SK-N-SH (cell line): ENCODE results near the gene LSM14B. TPM values are rescaled to one million over a fixed set of nuclear protein-coding genes. Genes with fewer than 3 reads are reported as not detected.

Experiments
- CTCF ChIA-PET: fragments of 300-600, 350-600 bp; formaldehyde crosslinking; extraction: SDS; loops from one replicate; lab custom pipeline; 2021; lab: Yijun Ruan, JAX
- POLR2A ChIA-PET: fragments of 350-600 bp; sonication (Branson Sonifier 250); formaldehyde crosslinking; extraction: SDS; loops from one replicate; lab custom pipeline; 2020; ENCODE audit warnings: antibody characterized with exemption, inconsistent platforms; lab: Yijun Ruan, JAX
- DNase-seq: peaks from one replicate; pipeline ENCODE4 v3.0.0; 2012
- H2AFZ ChIP-seq: fragments of 200-600 bp; sonication (generic); 2 replicates; pipeline ENCODE4 v1.8.1; 2016; ENCODE audit warnings: antibody characterized with exemption, mild to moderate bottlenecking, low read depth
- H3F3A ChIP-seq: fragments of 200-600 bp; sonication (generic); replicated peaks from 2 replicates; pipeline ENCODE3; 2016; ENCODE audit warnings: antibody characterized with exemption, mild to moderate bottlenecking; ENCODE audit not compliant: insufficient read depth
- H3K27ac ChIP-seq, 2 experiments: fragments of 200-500 bp in 1 of 2; fragments of 200-600 bp in 1 of 2; sonication (Bioruptor generic) in 1 of 2; sonication (generic), shearing (Covaris generic) in 1 of 2; 2 replicates each; pipeline versions ENCODE4 v1.5.1 to v1.6.1; 2014 to 2016; ENCODE audit warnings: low read depth in 2 of 2, inconsistent platforms in 1 of 2, low read length in 1 of 2, mild to moderate bottlenecking in 1 of 2, mixed read lengths in 1 of 2
- H3K27me3 ChIP-seq: fragments of 200-600 bp; sonication (generic), shearing (Covaris generic); 2 replicates; pipeline ENCODE4 v1.6.1; 2016; ENCODE audit warnings: mixed run types; ENCODE audit not compliant: insufficient read depth
- H3K36me3 ChIP-seq, 2 experiments: fragments of 200-500 bp in 1 of 2; fragments of 200-600 bp in 1 of 2; sonication (Bioruptor generic) in 1 of 2; sonication (generic) in 1 of 2; replicated peaks in 1 of 2; 2 replicates each; pipeline versions ENCODE3 to v1.5.1; 2014 to 2016; ENCODE audit warnings: low read length in 1 of 2, mild to moderate bottlenecking in 1 of 2; ENCODE audit not compliant: insufficient read depth in 2 of 2, control insufficient read depth in 1 of 2
- H3K4me1 ChIP-seq, 2 experiments: fragments of 200-500 bp in 1 of 2; fragments of 200-600 bp in 1 of 2; sonication (Bioruptor generic) in 1 of 2; sonication (generic), shearing (Covaris generic) in 1 of 2; 2 replicates each; pipeline versions ENCODE4 v1.5.1 to v1.6.1; 2014 to 2016; ENCODE audit warnings: low read depth in 1 of 2, low read length in 1 of 2, mixed run types in 1 of 2; ENCODE audit not compliant: insufficient read depth in 2 of 2, control insufficient read depth in 1 of 2
- H3K4me2 ChIP-seq: fragments of 200-600 bp; sonication (generic), shearing (Covaris generic); 2 replicates; pipeline ENCODE4 v1.6.1; 2017; ENCODE audit warnings: mixed run types
- H3K4me3 ChIP-seq, 2 experiments: fragments of 200-500 bp in 1 of 2; fragments of 200-600 bp in 1 of 2; sonication (Bioruptor generic) in 1 of 2; sonication (generic), shearing (Covaris generic) in 1 of 2; 2 replicates each; pipeline versions ENCODE4 v1.5.1 to v1.8.1; 2014 to 2016; ENCODE audit warnings: low read depth in 2 of 2, inconsistent platforms in 1 of 2, low read length in 1 of 2, mild to moderate bottlenecking in 1 of 2, mixed read lengths in 1 of 2, moderate library complexity in 1 of 2
- H3K79me2 ChIP-seq: fragments of 200-600 bp; sonication (generic); 2 replicates; pipeline ENCODE4 v1.8.1; 2017; ENCODE audit warnings: mild to moderate bottlenecking; ENCODE audit not compliant: insufficient read depth
- H3K9ac ChIP-seq: fragments of 200-600 bp; sonication (generic); 2 replicates; pipeline ENCODE4 v1.6.1; 2017; ENCODE audit warnings: mixed run types
- H3K9me2 ChIP-seq: fragments of 200-600 bp; sonication (generic); 2 replicates; pipeline ENCODE4 v1.6.1; 2017; ENCODE audit warnings: mixed run types
- H3K9me3 ChIP-seq: fragments of 200-600 bp; sonication (generic); 2 replicates; pipeline ENCODE4 v1.6.1; 2017; ENCODE audit warnings: mixed run types, mild to moderate bottlenecking, moderate library complexity
- H4K20me1 ChIP-seq: fragments of 200-600 bp; sonication (generic); 2 replicates; pipeline ENCODE4 v1.6.1; 2017; ENCODE audit warnings: mild to moderate bottlenecking, mixed run types; ENCODE audit not compliant: insufficient read depth
- CHD2 ChIP-seq: fragments of 150-350 bp; IDR thresholded peaks from 2 replicates; pipeline ENCODE4 v1.6.1; 2018; ENCODE audit warnings: low read length; ENCODE audit not compliant: partially characterized antibody
- EP300 ChIP-seq, 2 experiments: IDR thresholded peaks; 2 replicates each; pipeline versions ENCODE4 v1.4.0 to v1.6.1; 2012; ENCODE audit warnings: borderline replicate concordance in 1 of 2, low read depth in 1 of 2, low read length in 1 of 2
- EZH2phosphoT487 ChIP-seq: fragments of 200-600 bp; sonication (generic); IDR thresholded peaks from 2 replicates; pipeline ENCODE4 v1.6.1; 2017; ENCODE audit warnings: low read depth, mixed run types, mild to moderate bottlenecking, antibody characterized with exemption, moderate library complexity, borderline replicate concordance
- FOXJ3 ChIP-seq: sonication (generic); formaldehyde crosslinking; IDR thresholded peaks from 2 replicates; pipeline ENCODE4 v1.5.1; 2020; ENCODE audit warnings: mild to moderate bottlenecking, missing genetic modification reagents
- FOXM1 ChIP-seq: IDR thresholded peaks from 2 replicates; pipeline ENCODE4 v1.4.0; 2012; ENCODE audit warnings: low read depth, mild to moderate bottlenecking
- GABPA ChIP-seq: IDR thresholded peaks from 2 replicates; pipeline ENCODE4 v1.4.0; 2012; ENCODE audit warnings: low read depth, mild to moderate bottlenecking
- GATA2 ChIP-seq: sonication (generic); formaldehyde crosslinking; IDR thresholded peaks from 2 replicates; pipeline ENCODE4 v1.5.0; 2020; ENCODE audit warnings: mild to moderate bottlenecking, missing genetic modification reagents
- IRF3 ChIP-seq: fragments of 150-350 bp; IDR thresholded peaks from 2 replicates; pipeline ENCODE4 v1.6.1; 2016; ENCODE audit warnings: mild to moderate bottlenecking, low read depth, low read length
- JUND ChIP-seq: IDR thresholded peaks from 2 replicates; pipeline ENCODE4 v1.4.0; 2012
- MAX ChIP-seq: IDR thresholded peaks from 2 replicates; pipeline ENCODE4 v1.4.0; 2012; ENCODE audit warnings: low read depth
- MEF2A ChIP-seq: IDR thresholded peaks from 2 replicates; pipeline ENCODE4 v1.4.0; 2012; ENCODE audit warnings: low read depth, borderline replicate concordance
- MXI1 ChIP-seq: IDR thresholded peaks from 2 replicates; pipeline ENCODE4 v1.6.1; 2012; ENCODE audit warnings: mild to moderate bottlenecking, low read depth, low read length, improper control_type of control experiment
- NFIC ChIP-seq: IDR thresholded peaks from 2 replicates; pipeline ENCODE4 v1.4.0; 2012; ENCODE audit warnings: borderline replicate concordance
- NRF1 ChIP-seq: IDR thresholded peaks from 2 replicates; pipeline ENCODE4 v1.6.1; 2012; ENCODE audit warnings: low read depth, mild to moderate bottlenecking, low read length
- POLR2AphosphoS5 ChIP-seq: IDR thresholded peaks from 2 replicates; pipeline ENCODE4 v1.6.1; 2012; ENCODE audit warnings: low read depth, low read length
- RAD21 ChIP-seq: IDR thresholded peaks from 2 replicates; pipeline ENCODE4 v1.6.1; 2012; ENCODE audit warnings: mild to moderate bottlenecking, low read length
- RCOR1 ChIP-seq: fragments of 150-350 bp; IDR thresholded peaks from 2 replicates; pipeline ENCODE4 v1.6.1; 2017; ENCODE audit warnings: antibody characterized with exemption, low read length
- RFX5 ChIP-seq: IDR thresholded peaks from 2 replicates; pipeline ENCODE4 v1.6.1; 2012; ENCODE audit warnings: mild to moderate bottlenecking, improper control_type of control experiment, low read length
- SIN3A ChIP-seq: IDR thresholded peaks from 2 replicates; pipeline ENCODE4 v1.6.1; 2012; ENCODE audit warnings: low read depth, mild to moderate bottlenecking, low read length, moderate library complexity, borderline replicate concordance
- SMC3 ChIP-seq: IDR thresholded peaks from 2 replicates; pipeline ENCODE4 v1.6.1; 2012; ENCODE audit warnings: low read depth, low read length, improper control_type of control experiment
- TAF1 ChIP-seq: IDR thresholded peaks from 2 replicates; pipeline ENCODE4 v1.6.1; 2012; ENCODE audit warnings: low read depth, mild to moderate bottlenecking, low read length, moderate library complexity, borderline replicate concordance
- TEAD4 ChIP-seq: IDR thresholded peaks from 2 replicates; pipeline ENCODE4 v1.4.0; 2012; ENCODE audit warnings: mild to moderate bottlenecking, borderline replicate concordance; ENCODE audit not compliant: insufficient read depth
- USF1 ChIP-seq: IDR thresholded peaks from 2 replicates; pipeline ENCODE4 v1.4.0; 2012; ENCODE audit warnings: low read depth, borderline replicate concordance
- WGBS: methylation state at CpG from one replicate; pipeline ENCODE4 v1.1.6; 2017; ENCODE audit warnings: low lambda C conversion rate; 5-methylcytosine and 5-hydroxymethylcytosine counted together
- polyA plus RNA-seq, 3 experiments: library from polyadenylated mRNA; depleted of rRNA; stranded (reverse); fragments of >200 nt; gene quantifications; 2 replicates each; pipeline ENCODE4 v1.2.3, GENCODE V29; 2012
- TF ChIP-seq, protein P1 (sequence below): IDR thresholded peaks from 2 replicates; pipeline ENCODE4 v1.6.1; 2012; ENCODE audit warnings: mild to moderate bottlenecking, low read depth, low read length, moderate library complexity

Gene LSM14B
- polyA plus RNA-seq, 1 of the 3 experiments (the other 2 are of a cell fraction), result 64.6 TPM

DNA sequence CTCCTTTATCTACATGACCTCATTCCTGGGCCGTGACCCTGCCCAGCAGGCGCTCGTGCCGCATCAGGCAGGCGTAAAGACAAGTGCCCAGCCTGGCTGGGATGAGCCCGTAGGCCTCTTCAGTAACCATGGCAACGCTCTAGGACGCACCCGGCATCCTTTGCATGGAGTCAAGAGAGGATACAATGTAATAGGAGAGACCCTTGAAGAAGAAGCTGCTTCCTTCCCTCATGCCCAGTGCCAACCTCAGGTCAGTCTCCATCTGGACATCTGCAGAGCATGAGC lies 5.0 kb upstream of the LSM14B start:
- no peaks in the 10 kb centered on the region for H3K36me3 ChIP-seq
- no peaks in the 10 kb centered on the region for H3K27me3 ChIP-seq
- no peak for TF ChIP-seq FOXM1
- no peak for TF ChIP-seq POLR2AphosphoS5
- TF ChIP-seq, protein P1, sequence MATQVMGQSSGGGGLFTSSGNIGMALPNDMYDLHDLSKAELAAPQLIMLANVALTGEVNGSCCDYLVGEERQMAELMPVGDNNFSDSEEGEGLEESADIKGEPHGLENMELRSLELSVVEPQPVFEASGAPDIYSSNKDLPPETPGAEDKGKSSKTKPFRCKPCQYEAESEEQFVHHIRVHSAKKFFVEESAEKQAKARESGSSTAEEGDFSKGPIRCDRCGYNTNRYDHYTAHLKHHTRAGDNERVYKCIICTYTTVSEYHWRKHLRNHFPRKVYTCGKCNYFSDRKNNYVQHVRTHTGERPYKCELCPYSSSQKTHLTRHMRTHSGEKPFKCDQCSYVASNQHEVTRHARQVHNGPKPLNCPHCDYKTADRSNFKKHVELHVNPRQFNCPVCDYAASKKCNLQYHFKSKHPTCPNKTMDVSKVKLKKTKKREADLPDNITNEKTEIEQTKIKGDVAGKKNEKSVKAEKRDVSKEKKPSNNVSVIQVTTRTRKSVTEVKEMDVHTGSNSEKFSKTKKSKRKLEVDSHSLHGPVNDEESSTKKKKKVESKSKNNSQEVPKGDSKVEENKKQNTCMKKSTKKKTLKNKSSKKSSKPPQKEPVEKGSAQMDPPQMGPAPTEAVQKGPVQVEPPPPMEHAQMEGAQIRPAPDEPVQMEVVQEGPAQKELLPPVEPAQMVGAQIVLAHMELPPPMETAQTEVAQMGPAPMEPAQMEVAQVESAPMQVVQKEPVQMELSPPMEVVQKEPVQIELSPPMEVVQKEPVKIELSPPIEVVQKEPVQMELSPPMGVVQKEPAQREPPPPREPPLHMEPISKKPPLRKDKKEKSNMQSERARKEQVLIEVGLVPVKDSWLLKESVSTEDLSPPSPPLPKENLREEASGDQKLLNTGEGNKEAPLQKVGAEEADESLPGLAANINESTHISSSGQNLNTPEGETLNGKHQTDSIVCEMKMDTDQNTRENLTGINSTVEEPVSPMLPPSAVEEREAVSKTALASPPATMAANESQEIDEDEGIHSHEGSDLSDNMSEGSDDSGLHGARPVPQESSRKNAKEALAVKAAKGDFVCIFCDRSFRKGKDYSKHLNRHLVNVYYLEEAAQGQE, result no peak
- TF ChIP-seq SMC3, result no peak
- peak; percentile 84 for TF ChIP-seq GATA2
- no peak for TF ChIP-seq NFIC
- TF ChIP-seq RCOR1, result no peak
- TF ChIP-seq IRF3, result no peak
- no peak for TF ChIP-seq FOXJ3
- no peak for TF ChIP-seq RAD21
- TF ChIP-seq TEAD4, result no peak
- no peak for TF ChIP-seq TAF1
- TF ChIP-seq EP300 (IDR thresholded peaks at IDR 0.05; ENCODE audit: borderline replicate concordance in 1 of 2, low read depth in 1 of 2, low read length in 1 of 2), result peak in 1 of 2 experiments; percentile 38; a peak in 1 of 4 replicates
- TF ChIP-seq JUND, result no peak
- no peak for TF ChIP-seq CHD2
- 0 out of 2 replicates have a peak, but pooled peaks have one; percentile 46 for TF ChIP-seq MXI1
- no peak for TF ChIP-seq MAX
- TF ChIP-seq MEF2A, result no peak
- no peak for TF ChIP-seq RFX5
- no peak for TF ChIP-seq EZH2phosphoT487
- TF ChIP-seq USF1, result no peak
- TF ChIP-seq NRF1, result no peak
- TF ChIP-seq SIN3A, result no peak
- TF ChIP-seq GABPA, result no peak
- TF ChIP-seq, all 33 proteins: peak for 3
- H2AFZ ChIP-seq, result no peak overlapping the region
- no peaks in the 10 kb centered on the region for H3K9me2 ChIP-seq
- 31% methylated on average over 8 of the region's 9 CpGs for WGBS
- H4K20me1 ChIP-seq, result no peaks in the 10 kb centered on the region
- peaks cover 6% of the 10 kb centered on the region for H3F3A ChIP-seq
- no peaks in the 10 kb centered on the region for H3K79me2 ChIP-seq
- peaks cover 0 to 23% of the 10 kb centered on the region in 2 experiments; a peak in 2 of 4 replicates for H3K4me1 ChIP-seq
- H3K9ac ChIP-seq, result no peak overlapping the region
- CTCF ChIA-PET, result no interaction called here
- H3K4me2 ChIP-seq, result no peak overlapping the region
- POLR2A ChIA-PET, result interaction anchor here (0.9 kb wide), 1 partner anchor 51 kb away, joined by 3 read pairs; no protein-coding TSS in a partner anchor
- H3K27ac ChIP-seq, result peak overlapping the region in 1 of 2 experiments; percentile 35; a peak in 1 of 4 replicates
- no peaks in the 10 kb centered on the region for H3K9me3 ChIP-seq
- peak; percentile 85 for DNase-seq
- no peak overlapping the region for H3K4me3 ChIP-seq
